Measurements from ENCODE around the gene USB1. TPM values are rescaled to one million over a fixed set of nuclear protein-coding genes. Genes with fewer than 3 reads are reported as not detected.
A peak's percentile ranks its signal among the peaks of the same experiment; 100 is the strongest.

Gene USB1
- total RNA-seq, 4 donors from 2014 or later, result 21.3 to 63.4 (median 45.2) TPM

DNA sequence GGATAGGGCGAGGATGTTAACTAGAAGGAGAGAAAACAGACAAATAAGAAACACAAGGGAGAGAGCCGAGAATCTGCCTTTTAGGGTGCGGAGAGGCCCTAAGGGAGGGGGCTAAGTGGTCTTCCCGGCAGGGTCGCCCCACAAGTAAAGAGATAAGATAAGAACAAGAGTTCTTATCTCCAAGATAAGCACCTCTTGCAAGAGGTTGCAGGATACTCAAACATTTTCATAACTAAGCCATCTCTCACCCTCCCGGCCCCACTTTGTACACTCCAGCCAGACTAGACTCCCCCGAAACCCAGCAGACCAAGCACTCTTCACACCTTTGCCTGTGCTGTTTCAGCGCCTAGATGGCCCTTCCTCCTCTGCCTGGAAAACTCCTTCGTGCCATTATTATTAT is 15.0 kb upstream of the USB1 start:
- H3K27ac ChIP-seq, result peak overlapping the region in 1 of 4 donors; percentile 55
- H3K36me3 ChIP-seq, result no peaks in the 10 kb centered on the region
- 52 to 61% methylated on average over 7 to 9 of the region's 9 CpGs for WGBS, 2 donors (ENCODE audit: low coverage in 1 of 2)
- H3K4me3 ChIP-seq, result no peak overlapping the region
- intact Hi-C loops (cut with DNase I; ENCODE audit: low total_unique reads), result no loop called here
- in situ Hi-C loops (cut with MboI; ENCODE audit: low pct_ligation_motif_present in 1 of 4, low pct_unique_long_range_greater_than_20kb in 1 of 4, low sequenced_read_pairs in 3 of 4), result no loop called here
- DNase-seq, result no peak
- H3K4me1 ChIP-seq, result peaks cover 0 to 8% (median 7%) of the 10 kb centered on the region in 4 donors
- peaks cover 28% of the 10 kb centered on the region for H3K27me3 ChIP-seq
- TF ChIP-seq POLR2A (IDR thresholded peaks at IDR 0.05) (no peak), EP300 (IDR thresholded peaks at IDR 0.05; ENCODE audit: low read depth) (no peak), POLR2AphosphoS5 (IDR thresholded peaks at IDR 0.05) (no peak)
- TF ChIP-seq, protein P1, sequence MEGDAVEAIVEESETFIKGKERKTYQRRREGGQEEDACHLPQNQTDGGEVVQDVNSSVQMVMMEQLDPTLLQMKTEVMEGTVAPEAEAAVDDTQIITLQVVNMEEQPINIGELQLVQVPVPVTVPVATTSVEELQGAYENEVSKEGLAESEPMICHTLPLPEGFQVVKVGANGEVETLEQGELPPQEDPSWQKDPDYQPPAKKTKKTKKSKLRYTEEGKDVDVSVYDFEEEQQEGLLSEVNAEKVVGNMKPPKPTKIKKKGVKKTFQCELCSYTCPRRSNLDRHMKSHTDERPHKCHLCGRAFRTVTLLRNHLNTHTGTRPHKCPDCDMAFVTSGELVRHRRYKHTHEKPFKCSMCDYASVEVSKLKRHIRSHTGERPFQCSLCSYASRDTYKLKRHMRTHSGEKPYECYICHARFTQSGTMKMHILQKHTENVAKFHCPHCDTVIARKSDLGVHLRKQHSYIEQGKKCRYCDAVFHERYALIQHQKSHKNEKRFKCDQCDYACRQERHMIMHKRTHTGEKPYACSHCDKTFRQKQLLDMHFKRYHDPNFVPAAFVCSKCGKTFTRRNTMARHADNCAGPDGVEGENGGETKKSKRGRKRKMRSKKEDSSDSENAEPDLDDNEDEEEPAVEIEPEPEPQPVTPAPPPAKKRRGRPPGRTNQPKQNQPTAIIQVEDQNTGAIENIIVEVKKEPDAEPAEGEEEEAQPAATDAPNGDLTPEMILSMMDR (IDR thresholded peaks at IDR 0.05), result no peak
- no peaks in the 10 kb centered on the region for H3K9me3 ChIP-seq

DNA sequence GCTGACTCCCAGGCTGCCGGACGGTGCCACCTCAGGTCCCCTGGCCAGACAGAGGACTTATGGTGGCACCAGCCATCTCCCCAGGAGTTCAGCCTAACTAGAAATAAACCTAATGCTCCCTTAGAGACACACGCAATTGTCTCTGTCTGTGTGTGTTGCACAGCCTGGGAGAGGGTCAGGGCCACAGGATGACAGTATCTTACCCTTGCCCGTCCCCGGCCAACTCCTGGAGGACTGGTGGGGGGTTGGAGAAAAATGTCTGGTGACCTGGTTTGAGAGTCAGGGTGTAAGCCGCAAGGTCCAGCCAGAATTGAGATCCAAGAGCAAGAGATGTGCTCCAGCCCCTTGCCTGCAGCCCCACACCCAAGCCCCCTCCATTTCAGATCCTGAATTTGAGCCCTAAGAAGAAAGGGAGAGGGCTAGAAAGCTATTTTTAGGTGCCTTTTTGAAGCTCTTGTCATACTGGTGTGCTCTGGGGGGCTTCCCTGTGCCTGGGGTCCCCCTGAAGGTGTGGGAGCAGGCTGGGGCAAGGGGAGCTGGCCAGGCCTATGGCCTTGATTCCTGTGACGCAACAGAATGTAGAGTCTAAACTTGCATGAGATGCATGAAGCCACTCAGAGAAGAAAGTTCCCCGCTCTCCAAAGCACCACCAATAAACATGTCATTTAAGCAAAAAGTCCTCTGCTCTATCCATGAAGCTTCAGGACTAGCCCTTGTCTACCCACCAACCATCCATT is 13.6 kb upstream of the USB1 start:
- peaks cover 0 to 8% (median 7%) of the 10 kb centered on the region in 4 donors for H3K4me1 ChIP-seq
- no peak overlapping the region for H3K27ac ChIP-seq
- TF ChIP-seq, protein P1 (IDR thresholded peaks at IDR 0.05), result no peak
- TF ChIP-seq POLR2A (IDR thresholded peaks at IDR 0.05) (no peak), POLR2AphosphoS5 (IDR thresholded peaks at IDR 0.05) (no peak), EP300 (IDR thresholded peaks at IDR 0.05; ENCODE audit: low read depth) (no peak)
- in situ Hi-C loops (cut with MboI; ENCODE audit: low pct_ligation_motif_present in 1 of 4, low pct_unique_long_range_greater_than_20kb in 1 of 4, low sequenced_read_pairs in 3 of 4), result no loop called here
- no peak overlapping the region for H3K4me3 ChIP-seq
- H3K27me3 ChIP-seq, result peaks cover 28% of the 10 kb centered on the region
- no peak for DNase-seq
- intact Hi-C loops (cut with DNase I; ENCODE audit: low total_unique reads), result no loop called here
- 95% methylated on average over 8 of the region's 8 CpGs; no CpG with 5 or more reads in 1 of the 2 donors for WGBS, 2 donors (ENCODE audit: low coverage in 1 of 2)
- no peaks in the 10 kb centered on the region for H3K9me3 ChIP-seq
- H3K36me3 ChIP-seq, result no peaks in the 10 kb centered on the region

DNA sequence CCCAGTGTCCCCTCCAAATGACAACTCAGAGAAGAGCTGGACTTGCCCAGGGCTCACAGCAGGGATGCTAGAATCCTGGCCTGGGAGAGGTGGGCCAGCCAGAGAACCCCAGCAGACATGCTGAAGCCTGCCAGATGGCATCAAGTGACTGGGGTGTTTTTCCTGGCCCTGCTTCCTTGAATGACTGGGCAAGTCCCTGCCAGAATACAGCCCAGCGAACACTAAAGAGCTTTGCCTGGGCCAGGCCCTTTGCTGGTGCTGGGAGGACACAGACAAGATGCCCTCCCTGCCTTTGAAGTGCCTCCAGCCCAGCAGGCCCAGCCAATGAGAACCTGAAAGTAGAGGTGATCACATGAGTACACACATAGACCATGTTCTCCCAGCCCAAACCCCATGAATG is 12.3 kb upstream of the USB1 start:
- no peaks in the 10 kb centered on the region for H3K36me3 ChIP-seq
- intact Hi-C loops (cut with DNase I; ENCODE audit: low total_unique reads) (no loop called here), in situ Hi-C loops (cut with MboI; ENCODE audit: low pct_ligation_motif_present in 1 of 4, low pct_unique_long_range_greater_than_20kb in 1 of 4, low sequenced_read_pairs in 3 of 4) (no loop called here)
- 83% methylated on average over 1 of the region's 1 CpG; no CpG with 5 or more reads in 1 of the 2 donors for WGBS, 2 donors (ENCODE audit: low coverage in 1 of 2)
- H3K27me3 ChIP-seq, result peaks cover 20% of the 10 kb centered on the region
- no peak for DNase-seq
- H3K9me3 ChIP-seq, result no peaks in the 10 kb centered on the region
- H3K27ac ChIP-seq, result no peak overlapping the region
- H3K4me1 ChIP-seq, result peaks cover 0 to 8% (median 7%) of the 10 kb centered on the region in 4 donors
- H3K4me3 ChIP-seq, result no peak overlapping the region
- TF ChIP-seq, protein P1 (IDR thresholded peaks at IDR 0.05), result no peak
- no peak for TF ChIP-seq POLR2A (IDR thresholded peaks at IDR 0.05)
- TF ChIP-seq EP300 (IDR thresholded peaks at IDR 0.05; ENCODE audit: low read depth), result no peak
- no peak for TF ChIP-seq POLR2AphosphoS5 (IDR thresholded peaks at IDR 0.05)

DNA sequence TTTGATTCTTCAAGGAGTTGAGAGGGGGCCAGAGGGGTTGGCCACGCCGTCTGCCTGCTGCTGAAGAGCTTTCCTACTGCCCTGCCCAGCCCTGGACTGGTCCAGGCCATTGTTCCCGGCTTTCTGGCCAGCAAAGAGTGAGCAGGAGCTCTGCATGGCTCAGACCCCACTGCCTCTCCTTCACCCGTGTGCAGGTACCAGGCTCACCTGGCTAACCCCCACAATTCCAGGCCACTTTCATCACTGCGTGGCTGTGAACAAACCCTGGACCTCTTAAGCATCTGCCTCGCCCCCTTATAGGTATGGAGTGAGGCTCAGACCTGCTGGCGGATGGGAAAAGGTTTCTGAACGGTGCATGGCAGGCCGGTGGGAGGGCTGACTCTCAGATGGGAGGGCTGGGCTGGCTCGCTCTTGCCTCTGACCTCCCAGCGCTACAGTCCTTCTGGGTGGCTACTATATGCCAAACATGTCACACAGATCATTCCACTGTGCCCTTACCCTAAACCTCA is 9.6 kb upstream of the USB1 start:
- peaks cover 0 to 5% (median 2%) of the 10 kb centered on the region in 4 donors for H3K36me3 ChIP-seq
- no peaks in the 10 kb centered on the region for H3K27me3 ChIP-seq
- in situ Hi-C loops (cut with MboI; ENCODE audit: low pct_ligation_motif_present in 1 of 4, low pct_unique_long_range_greater_than_20kb in 1 of 4, low sequenced_read_pairs in 3 of 4) (no loop called here), intact Hi-C loops (cut with DNase I; ENCODE audit: low total_unique reads) (loop anchor here (10.0 kb wide), 1 partner anchor 417 kb away; no protein-coding TSS in a partner anchor)
- no peak overlapping the region for H3K4me3 ChIP-seq
- no peak overlapping the region for H3K27ac ChIP-seq
- H3K4me1 ChIP-seq, result peaks cover 0 to 6% (median 0%) of the 10 kb centered on the region in 4 donors
- no peaks in the 10 kb centered on the region for H3K9me3 ChIP-seq
- WGBS, 2 donors (ENCODE audit: low coverage in 1 of 2), result 89% methylated on average over 11 of the region's 11 CpGs; no CpG with 5 or more reads in 1 of the 2 donors
- no peak for TF ChIP-seq POLR2A (IDR thresholded peaks at IDR 0.05)
- no peak for TF ChIP-seq POLR2AphosphoS5 (IDR thresholded peaks at IDR 0.05)
- no peak for TF ChIP-seq EP300 (IDR thresholded peaks at IDR 0.05; ENCODE audit: low read depth)
- TF ChIP-seq, protein P1 (IDR thresholded peaks at IDR 0.05), result no peak
- DNase-seq, result no peak
